DMS153 treated with DMSO at 0.1 percent for 48 hours (cell line): Measurements from ENCODE around the gene RRP1.

ENCODE experiments used
- DNase-seq: peaks from one replicate; lab custom pipeline; 2025; ENCODE audit not compliant: unreplicated experiment; lab: John Stamatoyannopoulos, UW

RRP1 gene, protein sequence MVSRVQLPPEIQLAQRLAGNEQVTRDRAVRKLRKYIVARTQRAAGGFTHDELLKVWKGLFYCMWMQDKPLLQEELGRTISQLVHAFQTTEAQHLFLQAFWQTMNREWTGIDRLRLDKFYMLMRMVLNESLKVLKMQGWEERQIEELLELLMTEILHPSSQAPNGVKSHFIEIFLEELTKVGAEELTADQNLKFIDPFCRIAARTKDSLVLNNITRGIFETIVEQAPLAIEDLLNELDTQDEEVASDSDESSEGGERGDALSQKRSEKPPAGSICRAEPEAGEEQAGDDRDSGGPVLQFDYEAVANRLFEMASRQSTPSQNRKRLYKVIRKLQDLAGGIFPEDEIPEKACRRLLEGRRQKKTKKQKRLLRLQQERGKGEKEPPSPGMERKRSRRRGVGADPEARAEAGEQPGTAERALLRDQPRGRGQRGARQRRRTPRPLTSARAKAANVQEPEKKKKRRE

DNA sequence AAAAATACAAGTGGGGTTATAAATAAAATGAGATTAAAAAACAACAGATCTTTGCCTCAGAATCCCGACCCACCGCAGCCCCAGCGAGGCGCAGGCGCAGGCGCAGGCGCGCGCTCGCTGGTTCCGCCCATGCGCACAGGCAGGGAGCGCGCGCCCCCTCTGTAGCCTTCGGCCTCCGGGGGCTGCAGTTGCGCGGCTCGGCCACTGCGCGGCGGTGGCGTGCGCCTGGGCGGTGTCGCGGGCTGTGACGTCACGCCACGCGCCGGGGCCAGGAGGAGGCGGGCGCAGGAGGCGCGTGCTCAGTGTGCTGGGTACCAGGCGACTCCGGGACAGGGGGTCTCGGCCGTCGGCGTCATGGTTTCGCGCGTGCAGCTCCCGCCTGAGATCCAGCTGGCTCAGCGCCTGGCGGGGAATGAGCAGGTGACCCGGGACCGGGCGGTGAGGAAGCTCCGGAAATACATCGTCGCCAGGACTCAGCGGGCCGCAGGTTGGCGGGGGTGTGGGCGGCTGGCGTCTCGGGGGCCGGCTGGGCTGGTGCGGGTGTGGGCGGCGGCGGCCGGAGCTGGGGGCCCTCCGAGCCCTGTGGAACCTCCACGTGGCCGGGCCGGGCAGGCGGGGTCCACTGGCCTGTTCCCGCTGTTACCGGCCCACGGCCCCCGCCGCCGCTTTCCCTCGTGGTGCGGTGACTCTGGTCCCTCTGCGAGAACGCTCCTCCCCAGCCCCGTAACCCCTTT lies at the start of gene RRP1:
RRP1 (plus strand) TSS at position 302 of the 734 bp plus-strand sequence; CDS start at position 355, 53 bp downstream.
- peak; percentile 89 for DNase-seq

DNA sequence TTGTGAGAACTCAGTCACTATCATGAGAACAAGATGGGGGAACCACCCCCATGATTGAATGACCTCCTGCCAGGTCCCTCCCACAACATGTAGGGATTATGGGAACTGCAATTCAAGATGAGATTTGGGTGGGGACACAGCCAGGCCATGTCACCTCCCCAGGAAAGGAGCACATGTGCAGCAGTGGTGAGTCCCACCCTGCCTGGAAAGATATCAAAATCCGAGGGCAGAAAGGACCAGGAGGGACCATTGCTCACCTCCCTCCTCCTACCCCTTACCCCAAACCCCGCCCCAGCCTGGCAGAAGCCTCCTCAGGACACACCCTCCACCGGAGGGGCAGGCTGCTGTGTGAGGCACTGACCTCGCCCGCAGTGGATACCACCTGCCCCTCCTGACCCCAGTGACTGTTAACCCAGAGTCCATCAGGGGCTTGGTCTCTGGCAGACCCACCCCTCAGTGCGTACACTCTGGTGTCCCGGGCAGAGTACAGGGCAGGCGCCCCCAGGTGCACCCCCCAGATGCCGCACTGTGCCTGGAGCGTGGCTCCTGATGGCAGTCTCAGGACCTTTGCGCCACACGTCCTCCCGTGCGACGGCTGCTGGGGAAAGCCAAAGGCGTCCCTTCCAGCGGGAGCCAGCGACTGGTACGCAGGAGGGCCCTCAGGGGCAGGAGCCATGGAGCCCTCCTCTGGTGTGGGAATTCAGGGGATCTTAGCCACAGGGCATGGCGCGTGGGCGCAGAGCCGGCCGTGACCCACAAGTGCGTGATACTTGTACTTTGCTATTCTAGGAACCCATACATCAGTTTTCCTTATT lies 49.5 kb upstream of the RRP1 start:
- no peak for DNase-seq

DNA sequence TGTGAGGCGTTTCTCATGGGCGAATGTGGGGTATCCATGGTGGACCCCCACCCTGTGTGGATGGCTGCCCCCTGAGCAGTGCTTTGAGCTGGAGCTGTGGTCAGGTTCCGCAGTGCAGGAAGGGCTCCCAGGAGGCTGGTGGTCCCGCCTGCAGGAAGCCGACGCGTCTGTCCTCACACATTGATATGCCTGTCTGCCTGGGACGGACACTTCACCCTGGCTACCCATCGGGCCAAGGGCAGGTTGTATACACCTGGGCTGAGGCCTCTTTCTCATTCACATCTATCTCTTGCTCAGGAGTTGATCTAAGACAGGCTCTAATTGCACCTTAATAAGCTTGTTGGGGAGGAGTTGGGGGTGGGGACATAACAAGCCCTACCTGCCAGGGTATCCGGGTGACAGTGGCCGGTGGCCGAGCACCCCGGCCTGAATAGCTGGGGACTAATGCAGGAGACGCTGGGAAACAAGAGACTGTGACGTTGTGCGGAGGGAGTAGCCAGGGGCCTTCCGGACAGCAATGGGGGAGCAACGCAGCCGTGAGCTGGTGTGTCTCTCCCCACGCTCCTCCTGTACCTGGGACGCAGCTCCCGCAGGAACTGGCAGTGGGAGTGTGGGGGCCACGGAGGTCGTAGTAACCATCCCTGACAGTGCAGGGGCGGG lies 48.8 kb upstream of the RRP1 start:
- DNase-seq, result no peak

DNA sequence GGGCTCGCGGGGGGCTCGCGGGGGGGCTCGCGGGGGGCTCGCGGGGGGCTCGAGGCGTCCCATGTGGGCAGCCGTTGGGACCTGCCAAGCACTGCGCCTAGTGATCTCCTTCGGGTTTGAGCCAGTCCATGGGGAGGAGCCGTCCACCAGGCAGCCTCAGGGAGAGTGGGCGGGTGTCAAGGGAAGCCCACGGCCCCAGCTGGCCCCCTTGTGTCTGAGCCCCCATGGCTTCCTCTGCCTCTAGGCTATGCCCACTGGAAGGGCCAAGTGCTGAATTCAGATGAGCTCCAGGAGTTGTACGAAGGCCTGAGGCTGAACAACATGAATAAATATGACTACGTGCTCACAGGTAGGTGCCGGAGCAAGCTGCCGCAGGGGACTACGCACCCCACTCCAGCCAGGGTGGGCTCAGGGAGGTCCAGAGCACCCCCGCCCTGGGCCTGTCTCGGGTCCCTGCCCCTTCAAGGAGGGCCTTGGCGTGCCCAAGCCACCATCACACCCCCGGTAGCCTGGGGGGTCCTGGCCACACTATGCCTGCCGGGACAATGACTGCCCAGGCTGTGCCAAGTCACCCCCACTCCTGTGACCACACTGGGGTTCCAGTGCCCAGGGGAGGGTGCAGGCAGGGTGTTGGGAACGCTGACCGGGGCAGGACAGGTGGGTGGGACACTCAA lies 47.8 kb upstream of the RRP1 start:
- no peak for DNase-seq

DNA sequence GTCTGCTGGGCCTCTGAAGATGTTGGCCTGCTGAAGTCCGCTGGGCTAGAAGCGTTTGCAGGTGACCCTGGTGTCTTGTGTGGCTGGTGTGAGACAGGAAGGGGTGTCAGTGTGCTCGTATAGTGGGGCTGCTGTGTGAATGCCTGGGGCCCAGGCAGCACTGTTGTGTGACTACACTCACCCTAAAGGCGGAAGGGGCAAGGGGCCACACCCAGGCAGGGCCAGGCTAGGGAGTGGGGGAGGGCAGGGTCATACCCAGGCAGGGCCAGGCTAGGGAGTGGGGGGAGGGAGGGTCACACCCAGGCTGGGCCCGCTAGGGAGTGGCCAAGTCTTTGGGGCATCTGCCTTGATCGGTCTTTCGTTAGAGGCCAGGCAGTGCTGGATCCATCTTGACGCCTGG lies 45.4 kb upstream of the RRP1 start:
- no peak for DNase-seq

DNA sequence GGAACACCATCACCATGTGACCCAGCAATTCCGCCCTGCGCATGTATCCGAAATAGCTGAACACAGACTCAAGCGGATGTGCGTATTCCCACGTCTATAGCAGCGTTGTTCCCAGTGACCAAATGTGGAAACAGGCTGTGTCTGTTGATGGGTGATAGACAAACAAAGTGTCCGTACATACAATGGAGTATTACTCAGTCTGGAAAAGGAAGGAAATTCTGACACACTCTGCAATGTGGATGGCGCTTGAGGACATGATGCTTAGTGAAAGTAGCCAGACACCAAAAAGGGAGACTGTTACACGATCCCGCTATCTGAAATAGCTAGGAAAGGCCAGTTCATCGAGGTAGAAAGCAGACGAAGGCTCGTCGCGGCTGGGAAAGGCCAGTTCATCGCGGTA lies 44.7 kb upstream of the RRP1 start:
- DNase-seq, result no peak

DNA sequence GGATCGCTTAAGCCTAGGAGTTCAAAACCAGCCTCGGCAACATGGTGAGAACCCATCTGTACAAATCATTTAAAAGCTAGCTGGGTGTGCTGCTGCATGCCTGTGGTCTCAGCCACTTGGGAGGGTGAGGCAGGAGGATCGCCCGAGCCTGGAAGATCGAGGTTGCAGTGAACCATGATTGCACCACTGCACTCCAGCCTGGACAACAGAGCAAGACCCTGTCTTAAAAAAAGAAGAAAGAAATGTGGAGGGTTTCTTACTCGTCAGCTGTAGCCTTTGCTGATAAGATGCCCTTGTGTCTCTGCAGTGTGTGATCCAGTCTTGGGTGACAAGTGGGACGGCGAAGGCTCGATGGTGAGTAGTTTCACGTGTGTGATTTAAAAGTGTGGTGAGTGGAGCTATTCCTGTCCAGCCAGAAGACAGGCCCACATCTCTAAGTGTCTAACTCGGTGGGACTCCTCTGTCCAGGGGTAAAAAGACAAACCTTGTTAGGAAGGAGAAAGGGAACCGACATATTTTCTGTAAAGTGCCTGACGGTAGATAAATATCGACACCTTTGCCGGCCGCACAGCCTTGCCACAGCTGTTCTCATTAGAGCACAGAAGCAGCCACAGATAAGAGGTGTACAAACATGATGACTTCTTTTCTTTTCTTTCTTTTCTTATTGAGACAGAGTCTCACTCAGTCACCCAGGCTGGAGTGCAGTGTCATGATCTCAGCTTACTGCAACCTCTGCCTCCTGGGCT lies 43.4 kb upstream of the RRP1 start:
- no peak for DNase-seq

DNA sequence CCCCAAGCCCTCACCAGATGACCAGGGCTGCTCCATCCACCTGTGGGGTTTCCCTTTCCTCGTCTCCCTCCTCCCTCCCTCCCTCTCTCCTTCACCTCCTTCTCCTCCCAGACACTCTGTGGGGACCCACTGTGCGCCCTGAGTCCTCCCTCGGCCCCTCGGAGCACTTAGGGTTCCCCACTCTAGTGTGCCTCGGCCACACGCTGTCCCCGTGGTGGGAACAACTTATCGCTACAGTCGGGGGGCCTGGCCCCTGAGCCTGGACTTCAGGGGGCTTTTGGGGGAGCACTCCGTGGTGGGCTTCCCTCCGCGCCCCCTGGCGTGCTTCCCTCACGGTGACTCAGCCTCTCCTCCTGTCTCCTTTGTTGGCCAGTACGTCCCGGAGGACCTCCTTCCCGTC lies 40.8 kb upstream of the RRP1 start:
- no peak for DNase-seq

DNA sequence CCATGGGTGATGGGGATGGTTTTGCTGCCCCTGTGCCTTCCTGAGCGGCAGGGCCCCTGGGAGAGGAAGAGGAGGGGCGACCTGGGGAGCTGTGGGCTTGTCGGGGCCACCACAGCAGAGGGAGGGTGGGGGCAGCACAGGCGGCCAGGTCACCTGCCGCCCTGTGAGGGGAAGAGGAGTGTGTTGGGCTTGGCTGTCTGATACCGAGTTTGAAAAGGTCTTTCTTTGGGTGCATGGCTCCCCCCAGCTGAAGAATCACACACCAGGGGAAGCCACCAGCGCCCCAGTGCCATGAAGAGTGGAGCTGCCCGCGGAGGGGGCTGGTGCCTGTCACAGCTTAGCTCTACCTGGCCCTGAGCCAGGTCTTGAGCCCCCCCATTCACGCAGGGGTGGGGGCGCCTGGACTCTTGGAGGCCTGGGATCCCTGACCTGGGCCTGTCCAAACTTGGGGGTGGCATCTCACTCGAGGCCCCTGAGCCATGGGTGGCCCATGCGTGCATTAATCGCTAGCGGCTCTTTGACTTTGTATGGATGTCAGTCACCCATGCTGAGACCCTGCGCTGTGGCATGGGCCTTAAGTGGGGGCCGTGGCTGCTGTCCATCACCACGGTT lies 39.6 kb upstream of the RRP1 start:
- DNase-seq, result no peak

DNA sequence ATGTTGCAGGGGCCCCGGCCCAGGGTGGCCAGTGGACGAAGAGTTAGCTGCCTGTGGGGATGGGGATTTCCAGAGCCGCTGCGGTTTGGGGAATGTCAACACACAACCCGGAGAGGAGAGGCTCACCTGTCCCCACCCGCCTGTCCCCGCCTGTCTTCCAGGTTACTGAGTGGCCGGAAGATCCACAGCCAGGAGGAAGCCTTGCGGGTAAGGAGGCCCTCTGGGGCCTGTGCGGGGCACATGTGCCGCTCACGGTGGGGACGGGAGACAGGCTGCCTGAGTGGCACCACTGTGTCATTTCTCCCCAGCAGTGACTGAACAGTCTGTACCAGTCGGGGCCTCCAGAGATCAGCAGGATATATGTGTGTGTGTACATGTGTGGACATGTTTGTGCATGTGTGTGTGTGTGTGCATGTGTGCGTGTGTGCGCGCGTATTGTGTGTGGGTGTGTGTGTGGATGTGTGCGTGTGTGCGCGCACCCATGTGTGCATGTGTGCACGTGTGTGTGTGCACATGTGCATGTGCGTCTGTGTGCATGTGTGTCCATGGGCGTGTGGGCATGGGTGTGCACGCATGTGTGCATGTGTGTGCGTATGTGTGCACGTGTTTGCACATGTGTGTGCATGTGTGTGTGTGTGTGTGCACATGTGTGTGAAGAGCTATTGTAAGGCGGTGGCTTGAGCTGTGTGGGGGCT lies 38.9 kb upstream of the RRP1 start:
- no peak for DNase-seq

DNA sequence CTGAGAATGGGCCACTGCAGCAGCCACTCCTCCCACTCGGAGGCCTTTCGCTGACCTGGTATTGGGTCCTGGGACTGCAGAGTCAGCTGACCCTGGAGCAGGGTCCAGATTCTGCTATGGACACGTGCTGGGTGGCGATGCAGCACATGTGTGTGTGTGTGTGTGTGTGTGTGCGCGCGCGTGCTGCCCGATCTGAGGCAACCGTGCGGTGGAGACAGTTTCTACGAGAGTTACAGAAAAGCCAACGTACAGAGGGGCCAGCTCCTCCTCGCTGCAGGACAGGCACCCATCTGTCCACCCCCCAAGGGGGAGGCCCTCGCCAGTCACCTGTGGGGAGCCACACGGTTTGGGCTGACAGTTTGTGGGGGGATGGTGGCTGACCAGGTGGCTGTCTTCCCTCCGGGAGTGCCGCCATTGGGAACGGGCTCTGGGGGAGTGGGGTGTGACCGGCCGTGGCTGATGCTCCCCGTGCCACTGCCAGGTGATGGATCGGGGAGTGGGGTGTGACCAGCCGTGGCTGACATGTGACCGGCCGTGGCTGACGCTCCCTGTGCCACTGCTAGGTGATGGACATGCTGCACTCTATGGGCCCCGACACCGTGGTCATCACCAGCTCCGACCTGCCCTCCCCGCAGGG lies 37.3 kb upstream of the RRP1 start:
- no peak for DNase-seq

DNA sequence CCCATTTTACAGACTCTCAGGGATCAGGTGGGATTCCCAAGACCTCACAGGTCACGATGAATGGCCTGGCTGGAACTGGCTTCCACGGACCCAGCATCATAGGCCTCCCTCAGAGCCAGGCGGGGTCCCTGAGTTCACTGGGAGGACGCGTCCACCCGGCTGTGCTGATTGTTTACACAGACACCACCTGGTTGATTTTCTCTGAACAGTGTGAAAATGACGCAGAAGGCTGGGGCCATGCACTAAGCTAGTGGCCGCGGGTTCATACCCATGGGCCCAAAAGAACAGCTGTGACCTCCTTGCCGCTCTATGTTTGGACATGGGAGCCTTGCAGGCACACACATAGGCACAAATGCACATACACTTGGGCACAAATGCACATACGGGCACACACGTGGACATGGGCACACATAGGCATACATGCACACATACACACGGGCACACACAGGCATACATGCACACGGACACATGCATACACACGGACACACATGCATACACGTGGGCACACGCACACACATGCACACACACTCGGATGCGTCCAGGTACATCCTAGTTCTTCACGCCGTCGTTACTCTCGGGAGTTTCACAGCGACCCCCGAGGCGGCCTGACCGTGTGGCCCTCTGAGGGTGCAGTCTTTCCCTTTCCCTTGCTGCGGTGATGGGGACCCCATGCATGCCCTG lies 36.5 kb upstream of the RRP1 start:
- DNase-seq, result no peak

DNA sequence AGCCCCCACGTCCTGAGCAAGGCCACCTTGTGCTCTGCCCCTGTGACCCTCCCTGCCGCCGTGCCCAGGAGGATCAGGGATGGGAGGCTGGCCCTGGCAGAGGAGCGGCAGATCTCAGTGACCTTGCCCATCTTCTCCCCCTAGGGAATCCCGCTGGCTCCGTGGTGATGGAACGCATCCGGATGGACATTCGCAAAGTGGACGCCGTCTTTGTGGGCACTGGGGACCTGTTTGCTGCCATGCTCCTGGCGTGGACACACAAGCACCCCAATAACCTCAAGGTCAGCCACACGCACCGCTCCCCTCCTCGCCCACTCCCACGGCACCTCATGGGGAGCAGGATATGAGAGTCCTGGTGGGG lies 36.0 kb upstream of the RRP1 start:
- DNase-seq, result no peak

DNA sequence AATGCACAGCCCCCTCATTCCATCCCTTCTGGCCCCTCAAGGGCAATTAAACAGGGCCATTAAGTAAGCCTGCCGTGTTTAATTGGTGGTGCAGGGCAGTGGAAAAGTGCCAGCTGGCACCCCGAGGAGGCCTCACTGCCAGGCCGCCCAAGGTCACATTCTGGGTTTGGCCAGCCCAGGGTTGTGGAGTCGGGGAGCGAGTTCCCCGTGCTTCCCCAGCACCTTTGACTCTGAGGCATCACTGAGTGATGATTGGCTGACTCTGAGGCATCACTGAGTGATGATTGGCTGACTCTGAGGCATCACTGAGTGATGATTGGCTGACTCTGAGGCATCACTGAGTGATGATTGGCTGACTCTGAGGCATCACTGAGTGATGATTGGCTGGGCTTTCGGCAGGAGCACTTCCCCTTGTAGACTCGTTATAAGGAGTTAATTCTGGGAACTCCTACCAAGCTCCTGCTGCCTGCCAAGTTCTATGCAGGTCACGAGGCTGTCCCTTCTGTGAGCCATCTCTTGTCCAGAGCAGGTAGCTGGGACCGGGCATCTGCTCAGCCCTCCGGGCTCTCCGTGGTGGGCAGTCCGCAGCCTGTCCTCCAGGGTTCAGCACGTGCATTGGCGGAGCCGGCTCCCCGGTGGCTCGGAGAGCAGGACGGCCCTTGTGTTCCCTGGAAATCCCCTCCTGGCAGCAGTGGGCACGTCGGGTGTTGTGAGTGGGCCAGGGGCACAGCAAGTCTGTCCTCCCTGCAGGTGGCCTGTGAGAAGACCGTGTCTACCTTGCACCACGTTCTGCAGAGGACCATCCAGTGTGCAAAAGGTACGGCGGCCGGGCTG lies 34.2 kb upstream of the RRP1 start:
- no peak for DNase-seq

DNA sequence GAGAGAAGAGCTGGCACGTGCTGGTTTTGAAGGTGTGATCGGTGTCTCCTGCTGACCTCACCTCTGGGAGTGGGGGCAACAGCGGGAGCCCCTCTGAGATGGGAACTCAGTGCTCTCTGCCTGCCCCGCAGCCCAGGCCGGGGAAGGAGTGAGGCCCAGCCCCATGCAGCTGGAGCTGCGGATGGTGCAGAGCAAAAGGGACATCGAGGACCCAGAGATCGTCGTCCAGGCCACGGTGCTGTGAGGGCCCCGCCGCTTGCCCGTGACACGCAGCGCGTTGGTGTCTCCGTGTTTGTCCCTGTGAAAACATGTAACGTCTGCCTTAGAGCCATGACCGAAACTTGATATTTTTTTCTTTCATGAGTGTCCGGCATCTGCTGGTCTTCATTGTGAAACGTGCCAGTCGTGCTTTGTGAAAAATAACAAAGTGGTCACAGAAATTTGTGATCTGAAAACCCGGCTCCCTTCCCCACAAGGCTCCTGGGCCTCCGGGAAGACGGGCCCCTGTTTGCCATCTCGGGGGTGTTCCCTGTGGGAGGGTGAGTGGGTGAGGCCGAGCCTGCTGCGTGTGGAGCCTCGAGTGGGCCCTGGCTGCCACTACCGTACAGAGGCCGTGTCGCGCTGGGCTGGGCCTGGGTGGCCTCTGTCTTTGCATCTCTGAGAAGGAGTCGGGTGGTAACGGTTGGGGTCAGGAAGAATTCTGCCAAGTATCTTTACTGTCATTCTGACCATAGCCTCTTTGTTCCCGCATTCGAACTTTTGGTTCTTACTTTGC lies 33.4 kb upstream of the RRP1 start:
- no peak for DNase-seq

DNA sequence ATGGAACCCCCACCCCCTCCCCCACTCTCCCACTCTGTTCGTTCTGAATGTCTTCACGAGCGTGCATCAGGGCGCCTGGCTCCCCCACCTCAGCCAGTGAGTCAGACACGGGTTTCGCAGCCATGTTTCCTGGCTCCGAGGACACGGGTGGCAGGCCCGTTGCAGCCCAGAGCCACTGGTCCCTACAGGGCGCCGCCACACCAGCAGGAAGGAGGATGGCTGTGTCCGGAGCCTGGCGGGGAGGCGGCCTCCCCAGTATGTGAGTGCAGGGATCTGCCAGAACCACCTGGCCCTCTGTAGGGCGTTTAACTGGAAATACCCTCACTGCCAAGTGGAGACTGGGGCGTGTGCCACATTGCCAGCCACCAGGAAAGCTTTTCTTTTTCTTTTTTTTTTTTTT lies 31.8 kb upstream of the RRP1 start:
- DNase-seq, result no peak
